ENCODE measurements around the gene RGS16.

DNA sequence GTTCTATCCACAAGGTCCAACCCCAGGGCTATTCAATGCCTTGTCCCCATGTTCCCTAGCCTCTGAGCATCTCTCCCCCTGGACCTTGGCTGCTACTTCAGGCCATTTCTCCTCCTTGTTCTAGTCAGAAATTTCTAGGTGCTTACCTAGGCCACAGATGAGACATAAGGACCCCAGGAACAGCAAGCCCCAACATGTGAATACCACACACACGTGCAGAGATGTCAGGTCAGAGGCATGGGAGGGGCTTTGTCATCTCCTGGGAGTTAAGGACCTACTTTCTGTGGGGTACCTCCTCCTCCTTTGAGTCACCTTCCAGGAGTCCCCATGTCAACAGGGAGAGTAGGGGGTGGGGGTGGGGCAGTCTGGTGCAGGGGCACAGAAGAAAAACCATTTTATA lies 7.1 kb upstream of the RGS16 start:
- no peak for TF ChIP-seq POLR2A (IDR thresholded peaks at IDR 0.05)
- TF ChIP-seq, protein P1, sequence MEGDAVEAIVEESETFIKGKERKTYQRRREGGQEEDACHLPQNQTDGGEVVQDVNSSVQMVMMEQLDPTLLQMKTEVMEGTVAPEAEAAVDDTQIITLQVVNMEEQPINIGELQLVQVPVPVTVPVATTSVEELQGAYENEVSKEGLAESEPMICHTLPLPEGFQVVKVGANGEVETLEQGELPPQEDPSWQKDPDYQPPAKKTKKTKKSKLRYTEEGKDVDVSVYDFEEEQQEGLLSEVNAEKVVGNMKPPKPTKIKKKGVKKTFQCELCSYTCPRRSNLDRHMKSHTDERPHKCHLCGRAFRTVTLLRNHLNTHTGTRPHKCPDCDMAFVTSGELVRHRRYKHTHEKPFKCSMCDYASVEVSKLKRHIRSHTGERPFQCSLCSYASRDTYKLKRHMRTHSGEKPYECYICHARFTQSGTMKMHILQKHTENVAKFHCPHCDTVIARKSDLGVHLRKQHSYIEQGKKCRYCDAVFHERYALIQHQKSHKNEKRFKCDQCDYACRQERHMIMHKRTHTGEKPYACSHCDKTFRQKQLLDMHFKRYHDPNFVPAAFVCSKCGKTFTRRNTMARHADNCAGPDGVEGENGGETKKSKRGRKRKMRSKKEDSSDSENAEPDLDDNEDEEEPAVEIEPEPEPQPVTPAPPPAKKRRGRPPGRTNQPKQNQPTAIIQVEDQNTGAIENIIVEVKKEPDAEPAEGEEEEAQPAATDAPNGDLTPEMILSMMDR (IDR thresholded peaks at IDR 0.05), result no peak
